NCI-H2196 treated with DMSO at 0.1 percent for 48 hours (cell line): ENCODE data around the gene ARPC1B.
"Not testable (repeated sequence)": the region's sequence is repeated elsewhere in the genome, so short reads cannot be mapped to it uniquely, and the experiment has no call there.

ENCODE experiments used
- DNase-seq: peaks from one replicate; lab custom pipeline; 2025; ENCODE audit not compliant: unreplicated experiment; lab: John Stamatoyannopoulos, UW

Gene ARPC1B

GRCh38 chr7:99408379-99409191 is 34.1 kb downstream of the ARPC1B start, which contains the start of the genes BUD31 and PDAP1:
TSS of gene BUD31 (plus strand) at chr7:99408969. CDS start at chr7:99411093, 2,124 bp downstream.
TSS of gene PDAP1 (minus strand) at chr7:99408597. CDS start at chr7:99408548, 49 bp downstream.
- DNase-seq, result peak; percentile 88

- DNase-seq, result no peak
Observed at GRCh38 chr7:99409192-99409572, 34.7 kb downstream of the ARPC1B start.

GRCh38 chr7:99409806-99410205 is 35.3 kb downstream of the ARPC1B start:
- no peak for DNase-seq

- no peak for DNase-seq
Observed at GRCh38 chr7:99410635-99411034, 36.1 kb downstream of the ARPC1B start.

- not testable (repeated sequence) for DNase-seq
Observed at GRCh38 chr7:99415513-99416127, 41.1 kb downstream of the ARPC1B start.

GRCh38 chr7:99418260-99418659 is 43.7 kb downstream of the ARPC1B start:
- no peak for DNase-seq

- DNase-seq, result no peak
Observed at GRCh38 chr7:99419323-99420021, 44.9 kb downstream of the ARPC1B start.

GRCh38 chr7:99420213-99420612 is 45.7 kb downstream of the ARPC1B start:
- DNase-seq, result no peak

GRCh38 chr7:99420986-99421385 is 46.5 kb downstream of the ARPC1B start:
- no peak for DNase-seq

GRCh38 chr7:99422186-99422585 is 47.7 kb downstream of the ARPC1B start:
- no peak for DNase-seq

GRCh38 chr7:99422625-99423024 is 48.1 kb downstream of the ARPC1B start:
- DNase-seq, result no peak

- no peak for DNase-seq
Observed at GRCh38 chr7:99424932-99425730, 50.6 kb downstream of the ARPC1B start.

- no peak for DNase-seq
Observed at GRCh38 chr7:99428972-99429566, 54.5 kb downstream of the ARPC1B start.

GRCh38 chr7:99429756-99430155 is 55.2 kb downstream of the ARPC1B start:
- no peak for DNase-seq

- DNase-seq, result not testable (repeated sequence)
Observed at GRCh38 chr7:99431756-99432540, 57.4 kb downstream of the ARPC1B start.

- DNase-seq, result no peak
Observed at GRCh38 chr7:99433158-99433557, 58.6 kb downstream of the ARPC1B start.

- DNase-seq, result no peak
Observed at GRCh38 chr7:99437946-99438572, 63.5 kb downstream of the ARPC1B start.

GRCh38 chr7:99438573-99439480 is 64.3 kb downstream of the ARPC1B start, which contains the start of the genes CPSF4 and PTCD1:
TSS of gene CPSF4 (plus strand) at chr7:99438943. CDS start at chr7:99439083, 140 bp downstream.
TSS of gene PTCD1 (minus strand) at chr7:99438798. CDS start at chr7:99435242, 3,556 bp downstream.
- DNase-seq, result peak; percentile 94
